ENCODE measurements around the gene HEXIM2.

The HEXIM2 gene

DNA sequence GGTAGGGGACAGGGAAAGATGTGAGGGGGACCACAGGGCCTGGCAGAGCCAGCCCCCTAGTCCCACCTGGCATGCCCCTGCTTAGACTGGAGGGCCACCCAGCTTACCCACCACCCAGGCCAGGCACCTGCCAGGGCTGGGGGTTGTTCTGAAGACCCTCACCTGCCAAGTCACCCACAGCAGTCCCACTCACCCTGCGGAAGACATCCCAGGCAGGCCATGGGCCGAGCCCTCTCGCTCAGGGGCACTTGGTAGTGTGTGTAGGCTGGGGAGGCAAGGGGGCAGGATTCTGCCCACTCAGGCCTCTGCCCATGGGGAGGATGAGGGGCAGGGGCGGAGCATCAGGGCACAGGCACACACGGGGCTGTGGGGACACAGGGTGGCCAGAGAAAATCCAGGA, 33.3 kb upstream of the HEXIM2 start:
- peak overlapping the region in 1 of 2 donors; percentile 35 for H3K4me3 ChIP-seq (ENCODE audit: low read length in 2 of 2)
- peak overlapping the region in 1 of 2 donors; percentile 47 for H3K9ac ChIP-seq (ENCODE audit: low read length in 2 of 2)
- H3K4me1 ChIP-seq (ENCODE audit: control insufficient read depth, insufficient read depth, low read length) = peaks cover 60% of the 10 kb centered on the region

DNA sequence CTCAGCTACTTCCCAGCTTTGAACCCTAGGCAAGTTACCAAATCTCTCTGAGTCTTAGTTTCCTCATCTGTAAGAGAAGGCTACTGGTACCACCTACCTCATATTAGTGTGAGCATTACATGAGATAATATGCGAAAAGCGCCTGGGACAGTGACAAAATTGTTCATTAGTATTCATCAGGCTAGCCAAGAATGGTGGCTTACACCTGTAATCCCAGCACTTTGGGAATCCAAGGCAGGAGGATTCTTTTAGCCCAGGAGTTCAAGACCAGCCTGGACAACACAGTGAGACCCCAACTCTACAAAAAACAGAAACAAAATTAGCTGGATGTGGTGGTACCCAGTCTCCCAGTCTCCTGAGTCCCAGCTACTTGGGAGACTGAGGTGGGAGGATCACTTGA, 32.7 kb upstream of the HEXIM2 start:
- Histone ChIP-seq H3K9ac (ENCODE audit: low read length in 2 of 2) (no peak overlapping the region), H3K27me3 (ENCODE audit: control insufficient read depth in 1 of 2, insufficient read depth in 2 of 2, low read length in 2 of 2) (no peaks in the 10 kb centered on the region), H3K36me3 (ENCODE audit: control insufficient read depth in 2 of 2, insufficient read depth in 2 of 2, low read length in 2 of 2) (no peaks in the 10 kb centered on the region), H3K4me1 (ENCODE audit: control insufficient read depth, insufficient read depth, low read length) (peaks cover 59% of the 10 kb centered on the region), H3K9me3 (ENCODE audit: control insufficient read depth in 2 of 2, low read length in 2 of 2) (no peaks in the 10 kb centered on the region), H3K27ac (ENCODE audit: low read length) (peak overlapping the region; percentile 18), H3K4me3 (ENCODE audit: low read length in 2 of 2) (no peak overlapping the region)

More for the DNA sequence above, 33.3 kb upstream of the HEXIM2 start:
- H3K27ac ChIP-seq (ENCODE audit: low read length) = peak overlapping the region; percentile 55
- no peaks in the 10 kb centered on the region for H3K36me3 ChIP-seq (ENCODE audit: control insufficient read depth in 2 of 2, insufficient read depth in 2 of 2, low read length in 2 of 2)
- no peaks in the 10 kb centered on the region for H3K9me3 ChIP-seq (ENCODE audit: control insufficient read depth in 2 of 2, low read length in 2 of 2)
- no peaks in the 10 kb centered on the region for H3K27me3 ChIP-seq (ENCODE audit: control insufficient read depth in 1 of 2, insufficient read depth in 2 of 2, low read length in 2 of 2)

- Histone ChIP-seq H3K9ac (ENCODE audit: low read length in 2 of 2) (peak overlapping the region in 1 of 2 donors; percentile 13), H3K36me3 (ENCODE audit: control insufficient read depth in 2 of 2, insufficient read depth in 2 of 2, low read length in 2 of 2) (no peaks in the 10 kb centered on the region), H3K27me3 (ENCODE audit: control insufficient read depth in 1 of 2, insufficient read depth in 2 of 2, low read length in 2 of 2) (no peaks in the 10 kb centered on the region), H3K27ac (ENCODE audit: low read length) (peak overlapping the region; percentile 18), H3K9me3 (ENCODE audit: control insufficient read depth in 2 of 2, low read length in 2 of 2) (no peaks in the 10 kb centered on the region), H3K4me3 (ENCODE audit: low read length in 2 of 2) (no peak overlapping the region), H3K4me1 (ENCODE audit: control insufficient read depth, insufficient read depth, low read length) (peaks cover 54% of the 10 kb centered on the region)
These were observed 32.2 kb upstream of the HEXIM2 start for GRCh38 chr17:45129426-45129939.

GRCh38 chr17:45129940-45130680, 31.6 kb upstream of the HEXIM2 start:
- Histone ChIP-seq H3K9me3 (ENCODE audit: control insufficient read depth in 2 of 2, low read length in 2 of 2) (no peaks in the 10 kb centered on the region), H3K36me3 (ENCODE audit: control insufficient read depth in 2 of 2, insufficient read depth in 2 of 2, low read length in 2 of 2) (no peaks in the 10 kb centered on the region), H3K4me1 (ENCODE audit: control insufficient read depth, insufficient read depth, low read length) (peaks cover 51% of the 10 kb centered on the region), H3K27ac (ENCODE audit: low read length) (peak overlapping the region; percentile 18), H3K4me3 (ENCODE audit: low read length in 2 of 2) (no peak overlapping the region), H3K9ac (ENCODE audit: low read length in 2 of 2) (no peak overlapping the region), H3K27me3 (ENCODE audit: control insufficient read depth in 1 of 2, insufficient read depth in 2 of 2, low read length in 2 of 2) (no peaks in the 10 kb centered on the region)

GRCh38 chr17:45130681-45131615, 30.7 kb upstream of the HEXIM2 start:
- no peaks in the 10 kb centered on the region for H3K27me3 ChIP-seq (ENCODE audit: control insufficient read depth in 1 of 2, insufficient read depth in 2 of 2, low read length in 2 of 2)
- peak overlapping the region; percentile 62 for H3K27ac ChIP-seq (ENCODE audit: low read length)
- H3K9me3 ChIP-seq (ENCODE audit: control insufficient read depth in 2 of 2, low read length in 2 of 2) = no peaks in the 10 kb centered on the region
- peak overlapping the region; percentile 40 to 85 for H3K4me3 ChIP-seq (ENCODE audit: low read length in 2 of 2)
- peak overlapping the region in 1 of 2 donors; percentile 68 for H3K9ac ChIP-seq (ENCODE audit: low read length in 2 of 2)
- no peaks in the 10 kb centered on the region for H3K36me3 ChIP-seq (ENCODE audit: control insufficient read depth in 2 of 2, insufficient read depth in 2 of 2, low read length in 2 of 2)
- peaks cover 57% of the 10 kb centered on the region for H3K4me1 ChIP-seq (ENCODE audit: control insufficient read depth, insufficient read depth, low read length)

DNA sequence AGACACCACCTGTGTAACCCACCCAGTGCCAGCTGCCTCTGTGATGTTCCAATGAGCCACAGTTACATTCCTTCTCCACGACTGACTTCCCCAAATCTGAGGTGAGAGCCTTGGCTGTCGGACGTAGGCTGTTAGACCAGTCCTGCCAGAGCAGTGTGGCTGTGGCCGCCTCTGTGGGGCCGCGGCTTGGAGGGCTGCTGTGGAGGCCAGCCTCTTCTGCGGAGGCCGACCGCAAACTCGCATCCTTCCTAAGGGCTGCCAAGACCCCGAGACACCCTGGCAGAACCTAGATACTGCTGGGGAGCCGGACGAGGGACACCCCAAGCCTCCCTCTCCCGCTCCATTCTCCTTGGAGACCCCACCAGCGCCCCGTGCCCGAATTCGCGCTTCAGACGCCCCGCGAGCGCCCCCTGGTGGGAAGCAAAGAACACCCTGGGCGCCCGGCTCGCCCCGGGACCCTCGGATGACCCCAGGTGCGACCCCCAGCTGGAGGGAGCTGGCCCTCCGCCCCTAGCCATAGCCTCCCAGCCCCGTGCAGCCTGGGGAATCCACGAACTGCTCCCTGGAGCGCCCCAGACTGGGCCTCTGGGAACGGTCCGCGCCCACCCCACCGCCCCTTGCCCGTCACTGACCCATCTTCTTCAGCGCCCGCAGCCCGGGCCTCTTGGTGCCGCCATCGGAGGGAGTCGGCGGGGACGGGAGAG, 29.9 kb upstream of the HEXIM2 start:
- peak overlapping the region; percentile 53 to 68 for H3K9ac ChIP-seq (ENCODE audit: low read length in 2 of 2)
- peak overlapping the region; percentile 40 to 85 for H3K4me3 ChIP-seq (ENCODE audit: low read length in 2 of 2)
- peaks cover 65% of the 10 kb centered on the region for H3K4me1 ChIP-seq (ENCODE audit: control insufficient read depth, insufficient read depth, low read length)
- peak overlapping the region; percentile 62 for H3K27ac ChIP-seq (ENCODE audit: low read length)
- no peaks in the 10 kb centered on the region for H3K9me3 ChIP-seq (ENCODE audit: control insufficient read depth in 2 of 2, low read length in 2 of 2)
- H3K27me3 ChIP-seq (ENCODE audit: control insufficient read depth in 1 of 2, insufficient read depth in 2 of 2, low read length in 2 of 2) = no peaks in the 10 kb centered on the region
- no peaks in the 10 kb centered on the region for H3K36me3 ChIP-seq (ENCODE audit: control insufficient read depth in 2 of 2, insufficient read depth in 2 of 2, low read length in 2 of 2)

- Histone ChIP-seq H3K9ac (ENCODE audit: low read length in 2 of 2) (peak within 1 kb of the TSS; percentile 89 to 90), H3K4me1 (ENCODE audit: control insufficient read depth, insufficient read depth, low read length) (peaks cover 66% of the 10 kb centered on the region), H3K36me3 (ENCODE audit: control insufficient read depth in 2 of 2, insufficient read depth in 2 of 2, low read length in 2 of 2) (no peaks in the 10 kb centered on the region), H3K9me3 (ENCODE audit: control insufficient read depth in 2 of 2, low read length in 2 of 2) (no peaks in the 10 kb centered on the region), H3K27me3 (ENCODE audit: control insufficient read depth in 1 of 2, insufficient read depth in 2 of 2, low read length in 2 of 2) (no peaks in the 10 kb centered on the region), H3K27ac (ENCODE audit: low read length) (peak within 1 kb of the TSS; percentile 99), H3K4me3 (ENCODE audit: low read length in 2 of 2) (peak within 1 kb of the TSS; percentile 81 to 91)
These were observed 29.4 kb upstream of the HEXIM2 start, which contains the start of gene PLCD3 for GRCh38 chr17:45132320-45132571. TSS of gene PLCD3 (minus strand) at chr17:45132515. CDS start at chr17:45132410, 105 bp downstream.

DNA sequence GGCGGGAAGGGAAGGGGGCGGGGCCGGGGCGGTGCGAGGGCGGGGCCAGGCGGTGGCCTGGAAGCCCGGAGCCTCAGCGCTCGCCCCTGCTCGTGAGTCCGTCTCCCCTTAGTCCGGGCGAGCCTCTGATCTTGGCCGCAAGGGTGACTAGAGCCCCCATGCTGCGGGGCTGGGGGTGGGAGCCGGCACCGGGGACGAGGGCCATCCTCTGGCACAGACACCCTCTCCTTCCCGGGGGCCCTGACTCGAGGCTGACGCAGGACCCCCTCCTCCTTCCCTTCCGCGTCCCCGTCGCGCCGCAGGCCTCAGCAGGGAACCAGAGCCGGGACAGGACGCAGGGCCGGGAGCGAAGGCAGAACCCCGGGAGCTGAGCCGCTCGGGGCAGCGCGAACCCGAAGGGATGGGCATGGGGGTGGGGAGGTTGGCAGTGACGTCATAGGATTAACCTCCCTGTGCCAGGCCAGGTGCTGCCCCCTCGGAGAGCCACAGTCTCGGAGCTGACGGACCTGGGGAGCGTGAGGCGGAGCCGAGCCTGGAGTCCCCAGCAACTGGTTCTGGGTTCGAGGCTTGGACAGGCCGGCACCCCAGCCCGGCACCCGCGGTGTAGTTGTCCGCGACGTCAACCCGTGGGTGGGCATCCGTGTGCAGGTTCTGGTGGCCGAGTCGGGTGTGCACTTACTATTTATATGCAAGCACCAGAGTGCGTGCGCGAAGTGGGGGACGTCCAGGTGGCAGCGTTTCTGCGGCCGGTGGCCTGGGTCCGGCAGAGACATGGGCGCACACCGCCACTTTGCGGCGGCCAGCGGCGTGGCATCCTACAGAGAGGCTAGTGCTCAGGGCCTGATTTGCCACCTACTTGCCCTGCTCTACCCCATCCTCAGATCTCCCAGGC, 28.9 kb upstream of the HEXIM2 start:
- H3K27me3 ChIP-seq (ENCODE audit: control insufficient read depth in 1 of 2, insufficient read depth in 2 of 2, low read length in 2 of 2) = no peaks in the 10 kb centered on the region
- no peaks in the 10 kb centered on the region for H3K36me3 ChIP-seq (ENCODE audit: control insufficient read depth in 2 of 2, insufficient read depth in 2 of 2, low read length in 2 of 2)
- peaks cover 61% of the 10 kb centered on the region for H3K4me1 ChIP-seq (ENCODE audit: control insufficient read depth, insufficient read depth, low read length)
- H3K4me3 ChIP-seq (ENCODE audit: low read length in 2 of 2) = peak overlapping the region; percentile 81 to 91
- no peaks in the 10 kb centered on the region for H3K9me3 ChIP-seq (ENCODE audit: control insufficient read depth in 2 of 2, low read length in 2 of 2)
- H3K9ac ChIP-seq (ENCODE audit: low read length in 2 of 2) = peak overlapping the region; percentile 89 to 90
- peak overlapping the region; percentile 99 for H3K27ac ChIP-seq (ENCODE audit: low read length)

- peaks cover 39% of the 10 kb centered on the region for H3K4me1 ChIP-seq (ENCODE audit: control insufficient read depth, insufficient read depth, low read length)
These were observed 26.3 kb upstream of the HEXIM2 start, which contains the start of gene ACBD4 for GRCh38 chr17:45135192-45135977. TSS of gene ACBD4 (plus strand) at chr17:45135687. CDS start at chr17:45136145, 458 bp downstream.

More at GRCh38 chr17:45135192-45135977, 26.3 kb upstream of the HEXIM2 start, which contains the start of gene ACBD4:
- H3K27me3 ChIP-seq (ENCODE audit: control insufficient read depth in 1 of 2, insufficient read depth in 2 of 2, low read length in 2 of 2) = no peaks in the 10 kb centered on the region
- peak within 1 kb of the TSS; percentile 86 for H3K27ac ChIP-seq (ENCODE audit: low read length)
- no peaks in the 10 kb centered on the region for H3K9me3 ChIP-seq (ENCODE audit: control insufficient read depth in 2 of 2, low read length in 2 of 2)
- peak within 1 kb of the TSS; percentile 56 to 94 for H3K4me3 ChIP-seq (ENCODE audit: low read length in 2 of 2)
- H3K36me3 ChIP-seq (ENCODE audit: control insufficient read depth in 2 of 2, insufficient read depth in 2 of 2, low read length in 2 of 2) = peaks cover 3% of the 10 kb centered on the region in 2 donors
- peak within 1 kb of the TSS; percentile 78 to 94 for H3K9ac ChIP-seq (ENCODE audit: low read length in 2 of 2)

All from stomach smooth muscle (tissue), 2 donors.